Coronary artery (tissue), 2 donors: ENCODE measurements around the gene XRN2.

Source experiments
- DNase-seq: peaks from one replicate; pipeline ENCODE4 v3.0.0-alpha.2; 2017; ENCODE audit warnings: low spot score
- H3K27ac ChIP-seq, 2 donors: fragments of 200-600 bp; sonication (generic); one replicate each; pipeline ENCODE4 v1.5.1; 2016 to 2019
- H3K4me3 ChIP-seq: fragments of 200-600 bp; sonication (generic); 2 replicates; pipeline ENCODE4 v1.5.1; 2016; ENCODE audit warnings: mild to moderate bottlenecking, moderate library complexity
- TF ChIP-seq, protein P1 (sequence below): fragments of 200-600 bp; sonication (generic); IDR thresholded peaks from one replicate; pipeline ENCODE4 v1.5.1; 2019; ENCODE audit warnings: antibody characterized with exemption

XRN2 gene, protein sequence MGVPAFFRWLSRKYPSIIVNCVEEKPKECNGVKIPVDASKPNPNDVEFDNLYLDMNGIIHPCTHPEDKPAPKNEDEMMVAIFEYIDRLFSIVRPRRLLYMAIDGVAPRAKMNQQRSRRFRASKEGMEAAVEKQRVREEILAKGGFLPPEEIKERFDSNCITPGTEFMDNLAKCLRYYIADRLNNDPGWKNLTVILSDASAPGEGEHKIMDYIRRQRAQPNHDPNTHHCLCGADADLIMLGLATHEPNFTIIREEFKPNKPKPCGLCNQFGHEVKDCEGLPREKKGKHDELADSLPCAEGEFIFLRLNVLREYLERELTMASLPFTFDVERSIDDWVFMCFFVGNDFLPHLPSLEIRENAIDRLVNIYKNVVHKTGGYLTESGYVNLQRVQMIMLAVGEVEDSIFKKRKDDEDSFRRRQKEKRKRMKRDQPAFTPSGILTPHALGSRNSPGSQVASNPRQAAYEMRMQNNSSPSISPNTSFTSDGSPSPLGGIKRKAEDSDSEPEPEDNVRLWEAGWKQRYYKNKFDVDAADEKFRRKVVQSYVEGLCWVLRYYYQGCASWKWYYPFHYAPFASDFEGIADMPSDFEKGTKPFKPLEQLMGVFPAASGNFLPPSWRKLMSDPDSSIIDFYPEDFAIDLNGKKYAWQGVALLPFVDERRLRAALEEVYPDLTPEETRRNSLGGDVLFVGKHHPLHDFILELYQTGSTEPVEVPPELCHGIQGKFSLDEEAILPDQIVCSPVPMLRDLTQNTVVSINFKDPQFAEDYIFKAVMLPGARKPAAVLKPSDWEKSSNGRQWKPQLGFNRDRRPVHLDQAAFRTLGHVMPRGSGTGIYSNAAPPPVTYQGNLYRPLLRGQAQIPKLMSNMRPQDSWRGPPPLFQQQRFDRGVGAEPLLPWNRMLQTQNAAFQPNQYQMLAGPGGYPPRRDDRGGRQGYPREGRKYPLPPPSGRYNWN

DNA sequence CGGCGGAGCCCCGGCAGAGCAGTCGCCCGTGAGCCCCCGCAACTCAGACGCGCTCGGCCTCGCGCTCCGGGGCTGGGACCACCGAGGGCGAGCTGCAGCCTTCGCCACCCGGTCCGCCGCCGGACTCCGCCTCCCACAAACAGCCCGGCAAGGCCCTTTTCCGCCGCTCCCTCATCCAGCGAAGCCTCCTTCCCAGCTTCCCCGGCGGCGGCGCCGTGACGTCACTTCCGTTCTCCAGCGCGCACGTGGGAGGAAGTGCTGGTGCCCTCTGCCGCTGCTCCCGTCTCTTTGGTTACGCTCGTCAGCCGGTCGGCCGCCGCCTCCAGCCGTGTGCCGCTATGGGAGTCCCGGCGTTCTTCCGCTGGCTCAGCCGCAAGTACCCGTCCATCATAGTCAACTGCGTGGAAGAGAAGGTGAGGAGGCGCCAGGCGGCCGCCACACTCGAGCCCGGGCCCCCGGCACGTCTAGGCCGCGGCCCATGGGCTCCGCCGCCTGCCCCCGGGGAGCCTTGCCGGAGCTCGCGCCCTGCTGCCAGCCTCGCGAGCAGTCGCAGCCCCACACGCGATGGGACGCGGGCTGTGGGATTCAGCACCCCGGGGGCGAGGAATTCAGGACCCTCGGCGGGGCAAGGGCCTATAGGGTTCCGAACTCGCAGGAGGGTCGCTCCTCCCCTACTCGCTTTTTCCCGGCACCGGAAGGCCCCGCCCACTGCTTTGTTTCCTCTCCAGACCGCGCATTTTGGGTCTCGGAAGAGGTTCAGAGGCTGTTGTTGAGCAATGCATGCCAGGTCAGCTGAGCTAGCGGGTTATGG lies at the start of gene XRN2:
Gene XRN2, plus strand, starts transcription at position 271 of the 811 bp plus-strand sequence. Its CDS starts 68 bp downstream, at position 339.
- TF ChIP-seq, protein P1, sequence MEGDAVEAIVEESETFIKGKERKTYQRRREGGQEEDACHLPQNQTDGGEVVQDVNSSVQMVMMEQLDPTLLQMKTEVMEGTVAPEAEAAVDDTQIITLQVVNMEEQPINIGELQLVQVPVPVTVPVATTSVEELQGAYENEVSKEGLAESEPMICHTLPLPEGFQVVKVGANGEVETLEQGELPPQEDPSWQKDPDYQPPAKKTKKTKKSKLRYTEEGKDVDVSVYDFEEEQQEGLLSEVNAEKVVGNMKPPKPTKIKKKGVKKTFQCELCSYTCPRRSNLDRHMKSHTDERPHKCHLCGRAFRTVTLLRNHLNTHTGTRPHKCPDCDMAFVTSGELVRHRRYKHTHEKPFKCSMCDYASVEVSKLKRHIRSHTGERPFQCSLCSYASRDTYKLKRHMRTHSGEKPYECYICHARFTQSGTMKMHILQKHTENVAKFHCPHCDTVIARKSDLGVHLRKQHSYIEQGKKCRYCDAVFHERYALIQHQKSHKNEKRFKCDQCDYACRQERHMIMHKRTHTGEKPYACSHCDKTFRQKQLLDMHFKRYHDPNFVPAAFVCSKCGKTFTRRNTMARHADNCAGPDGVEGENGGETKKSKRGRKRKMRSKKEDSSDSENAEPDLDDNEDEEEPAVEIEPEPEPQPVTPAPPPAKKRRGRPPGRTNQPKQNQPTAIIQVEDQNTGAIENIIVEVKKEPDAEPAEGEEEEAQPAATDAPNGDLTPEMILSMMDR, result no peak
- H3K4me3 ChIP-seq, result peak within 1 kb of the TSS; percentile 85
- DNase-seq, result peak; percentile 96
- H3K27ac ChIP-seq, result peak within 1 kb of the TSS; percentile 91 to 97

DNA sequence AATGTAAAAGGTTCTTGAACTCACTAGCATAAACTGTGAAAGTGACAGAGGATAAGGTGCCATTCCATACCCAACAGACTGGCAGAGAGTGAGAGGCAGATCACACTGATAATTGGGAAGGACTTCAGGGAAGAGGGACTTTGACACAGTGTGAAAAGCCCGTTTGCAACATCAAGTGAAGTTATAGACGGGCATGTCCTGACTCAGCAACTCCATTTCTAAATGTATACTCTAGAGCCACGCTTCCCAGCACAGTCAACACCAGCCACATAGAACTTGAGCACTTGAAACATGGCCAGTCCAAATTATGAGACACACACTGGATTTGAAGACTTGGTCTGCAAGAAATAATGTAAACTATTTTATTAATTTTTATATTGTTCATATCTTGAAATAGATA lies 45.9 kb upstream of the XRN2 start:
- no peak overlapping the region for H3K27ac ChIP-seq
- no peak for DNase-seq
- TF ChIP-seq, protein P1, result no peak
- no peak overlapping the region for H3K4me3 ChIP-seq

DNA sequence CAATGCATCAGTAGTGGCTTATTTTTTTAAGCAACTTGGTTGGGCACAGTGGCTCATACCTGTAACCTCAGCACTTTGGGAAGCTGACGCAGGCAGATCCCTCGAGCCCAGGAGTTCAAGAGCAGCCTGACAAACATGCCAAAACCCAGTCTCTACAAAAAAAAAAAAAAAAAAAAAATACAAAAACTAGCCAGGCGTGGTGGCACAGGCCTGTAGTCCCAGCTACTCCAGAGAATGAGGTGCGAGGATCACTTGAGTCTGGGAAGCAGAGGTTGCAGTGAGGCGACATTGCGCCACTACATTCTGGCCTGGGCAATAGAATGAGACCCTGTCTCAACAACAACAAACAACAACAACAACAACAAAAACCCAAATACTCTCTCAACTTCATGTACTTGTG lies 44.7 kb upstream of the XRN2 start:
- H3K27ac ChIP-seq, result no peak overlapping the region
- no peak for DNase-seq
- TF ChIP-seq, protein P1, result no peak
- H3K4me3 ChIP-seq, result no peak overlapping the region

DNA sequence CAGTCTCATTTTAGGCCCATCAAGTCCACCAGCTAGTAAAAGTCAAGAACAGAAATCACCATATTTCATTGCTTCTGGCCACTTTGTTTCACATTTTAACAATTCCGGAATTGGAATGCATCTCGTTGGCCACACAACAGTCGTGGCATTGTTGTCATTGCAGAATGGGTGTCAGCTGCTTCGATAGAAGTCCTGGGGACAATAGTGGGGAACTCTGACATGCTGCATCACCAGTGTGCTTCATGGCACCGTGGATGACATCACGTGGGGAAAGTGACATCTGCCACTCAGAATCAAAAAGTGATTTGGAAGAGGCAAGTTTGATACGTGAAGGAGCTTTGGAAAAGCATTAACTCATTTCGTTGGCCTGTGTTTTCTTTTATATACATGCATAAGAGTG lies 43.8 kb upstream of the XRN2 start:
- no peak for DNase-seq
- no peak overlapping the region for H3K4me3 ChIP-seq
- TF ChIP-seq, protein P1, result no peak
- no peak overlapping the region for H3K27ac ChIP-seq

- Histone ChIP-seq H3K27ac (no peak overlapping the region), H3K4me3 (no peak overlapping the region)
- no peak for DNase-seq
- TF ChIP-seq, protein P1, result no peak
Observed at GRCh38 chr20:21262812-21263211, 40.3 kb upstream of the XRN2 start.

GRCh38 chr20:21265261-21266190 lies 37.6 kb upstream of the XRN2 start:
- Histone ChIP-seq H3K4me3 (no peak overlapping the region), H3K27ac (no peak overlapping the region)
- no peak for DNase-seq
- TF ChIP-seq, protein P1, result no peak
